Measurements from ENCODE around the gene CREB1.

GRCh38 chr2:207511851-207512250, 17.9 kb upstream of the CREB1 start:
- TF ChIP-seq POLR2A (IDR thresholded peaks at IDR 0.05; ENCODE audit: low read depth, low read length) = no peak
- TF ChIP-seq POLR2AphosphoS5 (IDR thresholded peaks at IDR 0.05; ENCODE audit: low read depth, low read length) = no peak
- no peak for TF ChIP-seq TAF1 (IDR thresholded peaks at IDR 0.05; ENCODE audit: borderline replicate concordance, low read depth, low read length)
